Measurements from ENCODE around the gene ADGRB3. TPM values are rescaled to one million over a fixed set of nuclear protein-coding genes. Genes with fewer than 3 reads are reported as not detected.
A peak's percentile ranks its signal among the peaks of the same experiment; 100 is the strongest.

ADGRB3 gene
- 0.10 and 0.24 TPM in 2 replicates for total RNA-seq (2014; rRNA removed; shearing (Covaris generic))
- 0.11 and 0.13 TPM in 2 replicates for polyA plus RNA-seq (2015; cell fraction: cytosol; rRNA removed)
- 0.24 and 0.36 TPM in 2 replicates for polyA plus RNA-seq (2015; cell fraction: nucleus; rRNA removed)

DNA sequence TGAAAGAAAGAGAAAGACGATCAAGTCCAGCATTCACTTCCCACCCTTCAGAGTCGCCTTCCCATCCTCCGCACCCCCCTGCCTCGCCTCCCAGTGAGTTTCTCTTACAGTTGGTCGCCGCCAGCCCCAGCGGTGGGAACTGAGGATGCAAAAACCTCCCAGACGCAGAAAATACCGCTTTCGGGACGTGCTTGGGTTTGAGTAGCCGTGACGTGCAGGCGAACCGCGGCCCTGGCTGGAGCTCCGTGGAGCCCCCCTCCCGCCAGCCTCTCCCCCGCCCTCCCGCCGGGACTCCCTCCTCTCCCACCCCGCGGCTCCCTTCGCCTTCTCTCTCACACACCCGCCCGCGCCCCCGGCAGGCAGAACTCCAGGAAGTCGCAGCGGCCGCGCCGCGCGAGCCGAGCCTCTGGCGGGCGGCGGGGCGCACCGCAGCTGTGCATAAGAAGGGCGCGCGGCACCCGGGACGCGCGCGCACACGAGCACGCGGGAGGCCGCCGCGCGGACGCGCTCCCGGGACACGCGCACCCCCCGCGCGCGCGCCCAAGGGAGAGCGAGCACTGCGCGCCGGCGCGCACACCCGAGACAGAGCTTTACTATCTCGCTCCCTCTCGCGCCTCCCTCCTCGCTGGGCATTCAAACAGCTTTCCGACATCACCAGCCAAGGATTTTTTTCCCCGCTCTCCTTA lies at the start of gene ADGRB3:
ADGRB3 (plus strand) TSS at position 557 of the 686 bp plus-strand sequence. CDS start 3,394 bp downstream, outside the sequence.
- DNase-seq (ENCODE audit: low read depth): peak; percentile 78

DNA sequence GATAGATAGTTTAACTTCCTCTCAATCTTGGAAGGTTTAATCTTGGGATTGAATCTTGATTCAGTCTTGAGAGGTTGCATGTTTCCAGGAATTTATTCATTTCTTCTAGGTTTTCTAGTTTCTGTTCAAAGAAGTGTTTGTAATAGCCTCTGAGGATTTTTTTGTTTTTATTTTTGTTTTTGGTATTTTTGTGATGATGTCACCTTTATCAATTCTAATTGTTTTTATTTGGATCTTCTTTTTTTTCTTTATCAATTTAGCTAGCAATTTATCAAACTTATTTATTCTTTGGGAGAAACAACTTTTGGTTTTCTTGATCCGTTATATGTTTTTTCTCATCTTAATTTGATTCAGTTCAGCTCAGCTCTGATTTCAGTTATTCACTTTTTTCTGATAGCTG lies 41.5 kb upstream of the ADGRB3 start:
- DNase-seq (ENCODE audit: low read depth): no peak

DNA sequence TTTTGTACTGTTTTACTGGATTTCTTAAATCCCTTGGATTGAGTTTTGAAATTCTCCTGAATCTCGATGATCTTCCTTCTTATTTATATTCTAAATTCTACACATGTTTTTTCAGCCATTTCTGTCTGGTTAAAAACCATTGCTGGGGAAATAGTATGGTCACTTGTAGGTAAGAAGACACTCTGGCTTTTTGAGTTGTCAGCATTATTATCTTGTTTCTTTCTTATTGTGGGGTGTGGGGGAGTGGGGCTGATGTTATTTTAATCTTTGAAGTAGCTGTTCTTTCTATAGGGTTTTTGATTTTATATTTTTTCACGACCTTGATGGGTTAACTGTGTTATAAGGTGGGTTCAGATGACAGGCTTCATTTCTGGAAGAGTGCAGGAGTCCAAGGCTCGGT lies 37.4 kb upstream of the ADGRB3 start:
- no peak for DNase-seq (ENCODE audit: low read depth)

DNA sequence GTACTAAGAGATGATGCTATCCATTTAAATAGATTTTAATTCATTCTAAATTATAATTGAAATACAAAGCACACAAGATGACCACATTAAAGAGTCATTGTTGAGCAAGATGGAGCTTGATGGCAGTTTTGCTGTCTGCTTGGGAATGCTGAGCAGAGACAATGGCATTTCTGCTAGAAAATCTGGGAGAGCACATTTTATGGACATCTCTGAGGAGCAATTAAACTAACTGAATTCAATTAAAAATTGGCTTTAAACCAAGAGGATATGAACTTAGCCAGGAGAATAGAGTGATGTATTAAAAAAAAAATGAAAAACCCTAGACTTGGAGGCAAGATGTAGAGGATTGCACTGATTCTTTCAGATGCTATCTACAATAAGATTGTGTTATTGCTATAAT lies 19.1 kb upstream of the ADGRB3 start:
- DNase-seq (ENCODE audit: low read depth): no peak

DNA sequence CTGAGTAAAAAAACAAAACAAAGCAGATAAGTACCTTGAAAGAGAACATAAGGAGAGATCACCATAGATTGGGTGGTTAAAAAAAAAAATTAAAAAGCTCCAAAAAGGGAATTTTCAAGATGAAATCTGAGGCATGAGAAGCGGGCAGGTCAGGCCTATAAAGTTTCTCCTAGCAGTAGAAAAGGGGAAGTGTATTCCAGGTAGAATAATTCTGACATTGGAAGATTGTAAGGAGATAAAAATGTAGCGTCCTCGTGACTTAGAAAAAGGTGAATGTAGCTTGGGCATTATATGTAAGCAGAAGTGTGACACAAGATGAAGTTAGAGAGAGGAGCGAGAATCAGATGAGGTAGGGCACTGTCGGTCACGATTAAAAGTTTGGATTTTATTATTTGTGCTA lies 9.1 kb upstream of the ADGRB3 start:
- no peak for DNase-seq (ENCODE audit: low read depth)

DNA sequence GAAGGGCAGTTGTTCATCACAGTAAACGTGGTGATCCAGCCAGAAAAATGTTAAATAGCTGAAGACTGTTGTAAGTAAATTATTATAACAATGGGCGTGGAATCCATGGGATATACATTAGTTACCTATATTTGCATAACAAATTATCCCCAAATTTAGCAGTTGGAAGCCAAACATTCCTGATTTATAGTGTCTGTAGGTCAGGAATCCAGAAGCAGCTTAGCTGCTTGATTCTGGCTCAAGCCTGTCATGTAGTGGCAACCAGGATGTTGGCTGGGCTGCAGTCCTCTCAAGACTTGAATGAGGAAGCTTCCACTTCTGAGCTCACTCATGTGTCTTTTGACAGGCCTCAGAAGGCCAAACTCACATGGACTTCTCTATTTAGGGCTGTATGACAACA lies 6.9 kb upstream of the ADGRB3 start:
- DNase-seq (ENCODE audit: low read depth): no peak

DNA sequence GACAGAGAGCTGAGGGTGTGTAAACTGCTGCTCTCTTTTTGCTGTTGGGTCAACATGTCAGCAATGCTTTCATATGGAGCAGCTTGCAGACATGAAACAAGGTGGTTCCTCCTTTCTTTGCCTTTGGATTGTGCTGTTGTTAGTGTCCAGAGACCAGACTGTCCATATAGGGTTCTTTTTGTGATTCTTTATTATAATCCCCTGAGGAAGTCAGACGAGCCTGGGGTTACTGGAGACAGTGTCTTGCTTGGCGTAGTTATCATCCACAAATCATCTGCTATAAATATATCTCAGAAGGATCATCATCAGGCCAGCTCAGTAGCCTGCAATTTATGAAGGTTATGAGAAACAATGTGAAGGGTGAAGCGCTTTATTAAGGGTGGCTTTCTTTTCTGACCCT lies 2.3 kb upstream of the ADGRB3 start:
- DNase-seq (ENCODE audit: low read depth): no peak

DNA sequence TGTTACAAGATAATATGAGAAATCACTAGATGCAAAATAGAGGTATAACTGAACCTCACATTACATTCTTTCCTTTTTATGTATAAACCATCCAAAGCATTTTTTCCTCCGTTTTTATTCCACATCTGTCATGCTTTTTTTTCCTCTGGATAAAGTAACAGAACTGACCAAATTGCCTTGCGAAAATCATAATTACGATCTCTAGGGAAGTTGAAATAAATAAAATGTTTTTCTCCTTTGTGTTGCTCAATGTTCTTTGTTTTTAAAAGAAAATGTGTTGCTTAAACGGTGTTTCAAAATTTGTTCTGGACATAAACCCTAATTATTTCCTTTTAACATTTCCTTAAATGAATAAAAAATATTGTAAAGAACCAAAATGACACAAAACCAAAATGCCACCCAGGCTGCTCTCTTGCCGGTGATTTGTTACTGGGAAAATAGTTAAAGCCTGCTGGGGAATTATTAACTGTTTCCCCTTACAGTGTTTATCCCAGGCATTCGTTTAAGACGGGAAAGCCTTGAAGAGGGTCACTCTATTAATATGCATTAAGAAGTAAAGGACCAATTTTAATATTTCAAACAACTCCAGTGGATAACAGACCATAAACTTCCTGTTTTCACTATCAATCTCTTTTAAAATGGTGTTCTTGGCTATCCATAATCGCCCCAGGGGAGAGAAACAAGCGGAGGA lies 1.7 kb upstream of the ADGRB3 start:
- DNase-seq (ENCODE audit: low read depth): no peak

DNA sequence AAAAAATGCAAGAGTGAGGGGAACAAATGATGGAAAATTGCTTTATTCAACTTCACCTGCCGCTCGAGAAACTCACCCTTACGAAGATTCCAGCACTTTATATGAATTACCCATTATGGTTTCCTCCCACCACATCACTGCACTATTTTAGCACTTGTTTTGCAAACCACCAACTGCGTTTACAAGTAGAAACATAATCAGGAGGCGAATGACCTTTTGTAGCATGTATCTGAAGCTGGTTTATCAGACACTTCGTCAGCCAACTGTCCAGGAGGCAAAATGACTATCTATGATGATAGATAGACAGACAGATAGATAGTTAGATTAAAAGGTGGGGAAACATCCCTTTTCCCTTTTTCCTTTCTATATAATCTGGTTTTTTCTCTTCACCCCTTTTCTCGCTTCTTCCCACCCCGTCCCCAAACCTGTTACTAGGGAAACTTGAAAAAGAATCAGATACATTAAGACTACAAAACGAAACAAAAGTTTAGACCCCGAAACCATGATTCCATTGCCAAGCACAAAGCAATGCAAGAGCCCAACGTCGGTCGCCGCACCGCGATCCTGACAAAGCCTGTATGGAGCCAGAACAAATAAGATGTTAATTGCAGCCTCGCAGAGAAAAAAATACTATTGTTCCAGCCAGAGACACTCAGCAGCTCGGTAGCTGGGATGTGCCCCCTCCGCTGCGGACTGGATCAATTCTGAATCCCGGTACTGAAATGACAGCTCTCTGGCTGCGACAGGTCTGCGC lies 933 bp upstream of the ADGRB3 start:
- no peak for DNase-seq (ENCODE audit: low read depth)

DNA sequence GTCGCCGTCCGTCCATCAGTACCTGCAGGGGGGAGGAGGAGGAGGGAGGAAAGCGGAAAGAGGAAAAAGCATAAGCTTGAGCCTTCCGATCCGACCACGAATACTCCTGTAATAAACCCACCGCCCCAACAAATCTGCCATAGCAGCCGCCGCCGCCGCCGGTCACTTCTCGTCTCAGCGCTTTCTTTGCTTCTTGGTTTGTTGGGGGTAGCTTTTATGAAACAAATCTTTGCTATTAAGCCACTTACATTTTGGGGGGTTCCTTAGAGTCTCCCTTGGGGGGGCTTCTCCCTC lies 277 bp downstream of the ADGRB3 start:
- no peak for DNase-seq (ENCODE audit: low read depth)

DNA sequence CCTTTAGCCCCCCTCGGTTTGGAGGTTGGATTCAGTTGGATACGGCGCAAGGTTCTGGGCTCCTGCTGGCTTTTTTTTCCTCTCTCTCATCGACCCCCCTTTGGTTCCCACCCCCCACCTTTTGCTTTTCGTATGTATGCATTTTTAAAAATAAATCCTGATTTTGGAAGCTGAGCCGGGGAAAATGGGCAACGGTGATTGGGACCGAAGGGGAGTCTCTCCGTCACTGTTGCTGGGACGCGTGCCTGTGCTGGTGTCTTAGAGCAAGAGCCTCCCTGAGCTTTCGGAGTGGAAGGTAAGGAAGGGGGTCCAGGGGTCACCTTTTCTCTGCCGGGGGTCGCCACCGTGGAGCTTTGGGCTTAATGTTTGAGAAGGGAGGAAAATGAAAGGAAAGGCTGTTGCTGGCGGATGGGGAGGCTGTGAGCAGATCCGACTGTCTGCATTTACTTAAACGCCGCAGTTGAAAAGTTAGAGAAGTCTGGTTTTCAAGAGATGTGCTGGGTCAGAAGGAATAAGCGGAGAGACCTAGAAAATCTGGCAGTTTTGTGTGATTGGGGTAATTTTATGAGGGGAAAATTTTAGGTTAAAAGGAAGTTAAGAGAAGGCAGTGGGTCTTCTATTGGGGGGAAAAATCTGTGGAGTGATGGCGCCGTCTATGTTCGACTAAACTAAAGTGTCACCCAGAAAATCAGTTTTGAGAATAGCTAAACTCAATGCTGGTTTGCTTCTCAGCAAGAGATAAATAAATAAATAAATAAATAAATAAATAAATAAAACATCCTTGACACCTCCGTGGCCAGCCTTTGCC lies 828 bp downstream of the ADGRB3 start:
- DNase-seq (ENCODE audit: low read depth): peak; percentile 4

DNA sequence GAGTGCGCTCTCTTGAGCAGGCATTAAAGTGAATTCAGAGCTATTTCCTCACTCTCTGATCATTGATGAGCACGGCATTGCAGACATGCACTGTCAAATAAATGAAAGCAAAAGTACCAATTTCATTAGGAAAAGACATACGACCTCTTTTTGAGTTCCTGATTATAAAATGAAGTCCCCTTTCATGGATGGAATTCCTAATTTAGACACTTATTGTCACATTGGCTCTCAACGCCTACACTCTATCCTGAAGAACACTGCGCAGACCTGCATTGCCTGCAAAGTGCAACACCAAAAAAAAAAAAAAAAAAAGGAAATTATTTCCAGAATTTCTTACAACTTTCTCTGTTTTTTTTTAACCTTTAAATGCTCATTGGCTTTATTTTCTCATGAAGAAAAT lies 1.6 kb downstream of the ADGRB3 start:
- DNase-seq (ENCODE audit: low read depth): no peak

DNA sequence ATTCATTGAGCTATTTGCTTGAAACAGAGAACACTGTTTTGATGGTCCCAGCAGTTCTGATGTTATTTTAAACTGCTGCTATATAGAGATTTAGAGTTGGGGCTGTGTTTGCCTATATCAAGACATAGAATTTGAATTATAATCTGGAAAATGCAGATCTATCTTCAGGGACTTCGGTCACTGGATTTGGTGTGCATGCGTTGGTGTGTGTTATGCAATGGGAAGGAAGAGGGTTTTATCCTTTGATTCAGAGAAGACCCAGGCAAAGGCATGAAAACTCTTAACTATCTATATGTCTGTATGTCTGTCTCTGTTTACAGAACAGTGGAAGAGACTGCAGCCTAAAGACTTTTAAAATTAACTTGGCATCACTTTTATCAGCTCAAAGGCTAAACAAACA lies 2.0 kb downstream of the ADGRB3 start:
- DNase-seq (ENCODE audit: low read depth): no peak

DNA sequence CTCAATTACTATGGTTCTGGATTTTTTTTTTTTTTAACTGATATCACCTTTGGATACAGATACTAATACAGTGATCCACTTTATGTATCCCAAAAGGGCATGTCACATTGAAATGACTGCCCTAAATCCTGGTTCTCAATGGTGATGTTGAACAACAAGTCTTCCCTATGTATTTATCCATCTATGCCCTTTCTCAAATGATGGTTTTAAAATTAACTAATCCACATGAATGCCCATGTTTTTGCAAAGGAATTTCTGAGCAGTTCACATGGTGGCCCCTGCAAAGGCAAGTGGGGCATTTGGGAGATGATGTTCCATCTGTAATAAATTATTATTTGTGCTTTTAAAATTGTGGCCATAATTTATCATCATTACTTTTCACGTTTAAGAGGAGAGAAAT lies 2.7 kb downstream of the ADGRB3 start:
- DNase-seq (ENCODE audit: low read depth): no peak

DNA sequence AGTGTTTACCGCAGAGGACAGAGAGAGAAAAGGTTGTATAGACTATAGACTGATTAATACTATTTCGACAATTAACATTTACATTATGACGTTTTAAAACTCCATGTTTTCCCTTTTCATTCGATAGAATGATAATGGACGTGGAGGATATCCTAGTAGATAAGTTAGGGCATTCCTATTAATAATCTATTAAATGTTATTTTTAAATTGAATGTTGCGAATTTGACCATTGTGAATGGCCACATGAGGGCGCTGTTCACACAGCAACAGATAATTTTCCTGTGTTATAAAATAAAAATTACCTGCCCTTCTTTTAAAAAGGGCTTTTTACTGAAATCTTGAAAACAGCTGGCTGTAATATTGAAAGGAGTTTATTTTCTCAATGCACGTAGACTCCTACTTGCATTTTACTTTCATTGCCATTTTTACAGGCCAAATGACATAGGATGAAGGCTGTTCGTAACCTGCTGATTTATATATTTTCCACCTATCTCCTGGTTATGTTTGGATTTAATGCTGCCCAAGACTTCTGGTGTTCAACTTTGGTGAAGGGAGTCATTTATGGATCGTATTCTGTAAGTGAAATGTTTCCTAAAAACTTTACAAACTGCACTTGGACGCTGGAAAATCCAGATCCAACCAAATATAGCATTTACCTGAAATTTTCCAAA lies 3.3 kb downstream of the ADGRB3 start:
- DNase-seq (ENCODE audit: low read depth): no peak

DNA sequence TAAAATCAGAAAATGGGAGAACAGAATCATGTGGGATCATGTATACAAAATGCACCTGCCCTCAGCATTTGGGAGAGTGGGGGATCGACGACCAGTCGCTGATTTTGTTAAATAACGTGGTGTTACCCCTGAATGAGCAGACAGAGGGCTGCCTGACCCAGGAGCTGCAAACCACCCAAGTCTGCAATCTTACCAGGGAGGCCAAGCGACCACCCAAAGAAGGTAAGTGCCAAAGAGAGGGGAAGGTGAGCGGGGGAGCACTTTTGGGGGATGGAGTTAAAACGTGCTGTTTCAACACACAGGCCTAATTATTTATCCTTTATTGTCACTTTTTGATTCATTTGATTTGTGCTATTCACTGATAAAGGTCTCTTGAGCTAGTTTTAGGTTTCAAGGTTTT lies 4.1 kb downstream of the ADGRB3 start:
- DNase-seq (ENCODE audit: low read depth): no peak

DNA sequence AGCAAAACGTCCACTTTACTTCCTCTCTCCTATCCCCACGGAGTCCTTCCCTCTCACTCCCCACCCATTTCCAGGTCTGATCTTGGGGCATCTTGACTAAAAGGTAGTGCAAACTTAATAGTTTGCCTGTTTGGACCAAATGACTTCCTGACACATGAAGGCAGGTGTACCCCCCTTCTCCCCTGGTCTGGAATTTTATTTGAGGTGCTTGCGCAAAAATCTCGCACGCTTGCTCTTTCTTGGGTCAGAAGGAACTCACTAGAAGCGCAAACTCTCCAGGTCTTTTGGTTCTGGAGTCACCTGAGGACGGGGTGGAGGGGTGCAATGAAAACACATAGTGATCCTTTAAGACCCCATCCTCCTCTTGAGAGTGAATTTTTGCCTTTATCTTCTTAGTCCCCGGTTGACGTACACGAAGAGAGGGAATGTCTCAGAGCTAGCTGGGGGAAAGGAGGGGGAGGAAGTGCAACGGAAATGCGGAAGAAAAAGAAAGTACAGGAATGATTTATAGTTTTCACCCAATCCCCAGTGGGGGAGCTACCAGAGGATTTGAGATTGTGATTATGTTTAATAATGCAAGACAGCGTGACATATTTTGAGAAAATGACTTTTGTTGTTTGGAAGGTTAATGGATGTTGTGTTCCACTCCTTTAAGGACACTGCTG lies 4.9 kb downstream of the ADGRB3 start:
- no peak for DNase-seq (ENCODE audit: low read depth)

DNA sequence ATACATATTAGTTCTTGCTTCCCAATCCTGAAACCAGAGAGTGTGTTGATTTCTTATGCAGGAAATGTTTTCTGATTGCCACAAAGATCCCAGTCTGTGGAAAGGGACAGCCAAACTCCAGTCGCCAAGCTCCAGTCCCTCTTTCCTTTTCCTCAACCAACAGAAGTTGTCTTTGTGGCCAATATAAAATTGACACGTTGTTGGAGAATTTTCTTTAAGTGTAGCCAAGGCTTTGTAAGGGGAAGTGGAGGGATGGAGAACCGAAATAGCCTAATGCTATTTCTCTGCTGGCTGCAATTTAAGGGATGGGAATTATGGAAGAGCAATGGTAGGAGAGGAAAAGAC lies 5.4 kb downstream of the ADGRB3 start:
- no peak for DNase-seq (ENCODE audit: low read depth)

DNA sequence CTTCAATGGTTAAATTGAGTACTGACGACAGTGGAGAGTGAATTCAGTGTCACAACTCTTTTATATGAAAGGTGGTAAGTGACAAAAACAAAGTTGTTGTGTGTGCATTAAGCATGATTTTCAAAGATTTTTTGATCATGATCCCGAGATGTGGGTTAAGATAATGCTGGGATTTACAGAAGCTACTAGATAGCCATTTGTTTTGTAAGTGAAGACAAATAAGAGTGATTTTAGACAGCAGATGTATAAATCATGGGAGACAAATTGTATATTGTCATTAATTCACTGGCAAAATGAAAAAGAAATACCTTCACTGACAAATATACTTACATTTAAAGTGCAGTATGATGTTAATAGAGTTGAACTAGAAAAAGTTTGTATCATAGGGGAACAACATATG lies 6.1 kb downstream of the ADGRB3 start:
- DNase-seq (ENCODE audit: low read depth): no peak

DNA sequence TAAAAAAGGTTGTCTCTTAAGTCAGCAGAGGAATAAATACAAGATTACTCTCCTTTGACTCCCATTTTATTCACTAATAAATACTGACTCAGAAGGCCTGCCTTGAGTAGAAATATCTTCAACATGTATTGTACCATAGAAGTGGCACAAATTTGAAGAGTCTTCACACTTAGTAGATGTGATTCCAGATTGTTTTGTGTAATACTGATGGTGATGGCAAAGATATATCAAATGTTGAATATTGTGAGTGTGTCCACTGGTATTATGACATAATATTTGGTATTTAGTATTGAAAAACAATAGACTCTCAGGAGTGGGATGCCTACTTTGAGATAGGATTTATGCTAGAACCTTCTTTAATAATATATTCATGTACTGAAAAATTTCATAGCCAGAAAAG lies 7.0 kb downstream of the ADGRB3 start:
- no peak for DNase-seq (ENCODE audit: low read depth)

DNA sequence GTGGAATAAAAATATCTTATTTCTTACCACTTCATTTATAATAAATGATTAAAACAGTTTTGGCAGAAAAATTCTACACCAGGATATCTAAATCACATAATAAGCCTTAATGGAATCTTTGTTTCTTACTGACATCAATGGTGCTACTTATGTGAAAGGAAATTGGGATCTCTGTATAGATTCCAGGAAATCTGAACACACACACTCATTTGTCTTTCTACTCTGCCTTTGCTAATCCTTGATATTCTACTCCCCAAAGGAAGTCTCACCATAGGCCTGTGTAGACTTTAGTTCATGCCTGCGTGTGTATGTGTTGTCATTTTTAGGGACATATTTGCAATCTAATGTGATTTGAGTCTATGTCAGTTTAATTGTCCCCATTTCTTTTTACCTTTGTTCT lies 7.9 kb downstream of the ADGRB3 start:
- no peak for DNase-seq (ENCODE audit: low read depth)
